Neutrophil (primary cell): ENCODE results near the gene SPATA6L.

Experiments used
- H3K27ac ChIP-seq: fragments of 200-600 bp; sonication (generic); 2 replicates; pipeline ENCODE4 v1.5.1; 2016; ENCODE audit warnings: mild to moderate bottlenecking, moderate library complexity
- H3K27me3 ChIP-seq: fragments of 200-600 bp; sonication (generic); 2 replicates; pipeline ENCODE4 v1.6.0; 2016; ENCODE audit warnings: mild to moderate bottlenecking
- H3K36me3 ChIP-seq: fragments of 200-600 bp; sonication (generic); 2 replicates; pipeline ENCODE4 v1.5.1; 2017
- H3K4me1 ChIP-seq, 2 experiments: fragments of 200-600 bp in 1 of 2; sonication (generic) in 1 of 2; 1 replicate in 1 of 2; 2 replicates in 1 of 2; pipeline versions ENCODE4 v1.5.1 to v1.6.1; 2013 to 2016; ENCODE audit warnings: low read depth in 1 of 2, low read length in 1 of 2, mild to moderate bottlenecking in 1 of 2, moderate library complexity in 1 of 2; ENCODE audit not compliant: control insufficient read depth in 1 of 2, insufficient read depth in 1 of 2
- H3K4me3 ChIP-seq, 2 experiments: fragments of 200-600 bp in 1 of 2; sonication (generic) in 1 of 2; 1 replicate in 1 of 2; 2 replicates in 1 of 2; pipeline ENCODE4 v1.5.1; 2013 to 2016; ENCODE audit warnings: low read depth in 1 of 2, low read length in 1 of 2, mild to moderate bottlenecking in 1 of 2, moderate library complexity in 1 of 2
- H3K9me3 ChIP-seq: fragments of 200-600 bp; sonication (generic); 2 replicates; pipeline ENCODE4 v1.5.1; 2016
- CTCF ChIP-seq: fragments of 200-600 bp; sonication (generic); IDR thresholded peaks from 2 replicates; pipeline ENCODE4 v1.5.1; 2016; ENCODE audit warnings: antibody characterized with exemption

Gene SPATA6L

GRCh38 chr9:4665357-4665756 is 923 bp downstream of the SPATA6L start:
- Histone ChIP-seq H3K27me3 (peaks cover 50% of the 10 kb centered on the region), H3K9me3 (no peaks in the 10 kb centered on the region), H3K4me1 (peaks cover 26 to 32% of the 10 kb centered on the region in 2 experiments), H3K4me3 (no peak overlapping the region), H3K36me3 (no peaks in the 10 kb centered on the region), H3K27ac (no peak overlapping the region)
- no peak for TF ChIP-seq CTCF

- Histone ChIP-seq H3K27me3 (peaks cover 60% of the 10 kb centered on the region), H3K36me3 (no peaks in the 10 kb centered on the region), H3K27ac (no peak overlapping the region), H3K4me3 (no peak overlapping the region), H3K9me3 (no peaks in the 10 kb centered on the region), H3K4me1 (peaks cover 26 to 31% of the 10 kb centered on the region in 2 experiments)
- no peak for TF ChIP-seq CTCF
Observed at GRCh38 chr9:4663956-4664355, 2.3 kb downstream of the SPATA6L start.

GRCh38 chr9:4662989-4663792 is 3.1 kb downstream of the SPATA6L start:
- peaks cover 26 to 31% of the 10 kb centered on the region in 2 experiments for H3K4me1 ChIP-seq
- H3K27ac ChIP-seq = no peak overlapping the region
- TF ChIP-seq CTCF = no peak
- no peaks in the 10 kb centered on the region for H3K36me3 ChIP-seq
- H3K27me3 ChIP-seq = peaks cover 60% of the 10 kb centered on the region
- H3K9me3 ChIP-seq = no peaks in the 10 kb centered on the region
- peak overlapping the region; percentile 71 to 77 for H3K4me3 ChIP-seq

GRCh38 chr9:4662108-4662988 is 3.9 kb downstream of the SPATA6L start, which contains the start of gene PLPP6:
Gene PLPP6 (plus strand): TSS chr9:4662294. CDS start chr9:4662376, 82 bp downstream.
- peaks cover 26 to 31% of the 10 kb centered on the region in 2 experiments for H3K4me1 ChIP-seq
- peak; percentile 42 for TF ChIP-seq CTCF
- peak within 1 kb of the TSS; percentile 71 to 77 for H3K4me3 ChIP-seq
- H3K36me3 ChIP-seq = no peaks in the 10 kb centered on the region
- peak within 1 kb of the TSS; percentile 59 for H3K27ac ChIP-seq
- peaks cover 59% of the 10 kb centered on the region for H3K27me3 ChIP-seq
- no peaks in the 10 kb centered on the region for H3K9me3 ChIP-seq

GRCh38 chr9:4661611-4662010 is 4.7 kb downstream of the SPATA6L start:
- Histone ChIP-seq H3K27ac (no peak overlapping the region), H3K4me1 (peaks cover 24 to 28% of the 10 kb centered on the region in 2 experiments), H3K9me3 (no peaks in the 10 kb centered on the region), H3K36me3 (no peaks in the 10 kb centered on the region), H3K4me3 (peak overlapping the region; percentile 71 to 77), H3K27me3 (peaks cover 57% of the 10 kb centered on the region)
- no peak for TF ChIP-seq CTCF
